ENCODE results near the gene DAG1. TPM values are rescaled to one million over a fixed set of nuclear protein-coding genes. Genes with fewer than 3 reads are reported as not detected.

The DAG1 gene
- polyA plus RNA-seq, 2 of the 4 experiments (the other 2 are of a cell fraction): 46.6 to 59.6 TPM

DNA sequence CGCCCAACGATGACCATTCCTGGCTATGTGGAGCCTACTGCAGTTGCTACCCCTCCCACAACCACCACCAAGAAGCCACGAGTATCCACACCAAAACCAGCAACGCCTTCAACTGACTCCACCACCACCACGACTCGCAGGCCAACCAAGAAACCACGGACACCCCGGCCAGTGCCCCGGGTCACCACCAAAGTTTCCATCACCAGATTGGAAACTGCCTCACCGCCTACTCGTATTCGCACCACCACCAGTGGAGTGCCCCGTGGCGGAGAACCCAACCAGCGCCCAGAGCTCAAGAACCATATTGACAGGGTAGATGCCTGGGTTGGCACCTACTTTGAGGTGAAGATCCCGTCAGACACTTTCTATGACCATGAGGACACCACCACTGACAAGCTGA lies 61.6 kb downstream of the DAG1 start (continued):
- TF ChIP-seq, protein P1, sequence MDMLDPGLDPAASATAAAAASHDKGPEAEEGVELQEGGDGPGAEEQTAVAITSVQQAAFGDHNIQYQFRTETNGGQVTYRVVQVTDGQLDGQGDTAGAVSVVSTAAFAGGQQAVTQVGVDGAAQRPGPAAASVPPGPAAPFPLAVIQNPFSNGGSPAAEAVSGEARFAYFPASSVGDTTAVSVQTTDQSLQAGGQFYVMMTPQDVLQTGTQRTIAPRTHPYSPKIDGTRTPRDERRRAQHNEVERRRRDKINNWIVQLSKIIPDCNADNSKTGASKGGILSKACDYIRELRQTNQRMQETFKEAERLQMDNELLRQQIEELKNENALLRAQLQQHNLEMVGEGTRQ (IDR thresholded peaks at IDR 0.05): no peak
- no peak for TF ChIP-seq KDM1A (IDR thresholded peaks at IDR 0.05; ENCODE audit: low read depth)

DNA sequence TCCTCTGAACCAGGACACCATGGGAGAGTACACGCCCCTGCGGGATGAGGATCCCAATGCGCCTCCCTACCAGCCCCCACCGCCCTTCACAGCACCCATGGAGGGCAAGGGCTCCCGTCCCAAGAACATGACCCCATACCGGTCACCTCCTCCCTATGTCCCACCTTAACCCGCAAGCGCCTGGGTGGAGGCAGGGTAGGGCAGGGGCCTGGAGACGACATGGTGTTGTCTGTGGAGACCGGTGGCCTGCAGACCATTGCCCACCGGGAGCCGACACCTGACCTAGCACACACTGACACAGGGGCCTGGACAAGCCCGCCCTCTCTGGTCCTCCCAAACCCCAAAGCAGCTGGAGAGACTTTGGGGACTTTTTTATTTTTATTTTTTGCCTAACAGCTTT lies 63.0 kb downstream of the DAG1 start:
- Histone ChIP-seq H3K4me2 (no peak overlapping the region), H3K4me3 (no peak overlapping the region), H3K9me3 (no peaks in the 10 kb centered on the region), H3K27ac (no peak overlapping the region), H3K4me1 (no peaks in the 10 kb centered on the region)
- WGBS (ENCODE audit: missing lambda C conversion rate): 89% methylated on average over 5 of the region's 13 CpGs
- TF ChIP-seq ATOH8 (CRISPR knock-in tag; IDR thresholded peaks at IDR 0.05; ENCODE audit: low read depth) (no peak), ELK1 (IDR thresholded peaks at IDR 0.05; ENCODE audit: low read depth, low read length) (no peak), NR3C1 (IDR thresholded peaks at IDR 0.05) (no peak), TP53 (CRISPR knock-in tag; IDR thresholded peaks at IDR 0.05) (no peak), CTCF (IDR thresholded peaks at IDR 0.05) (no peak), ESRRA (IDR thresholded peaks at IDR 0.05; ENCODE audit: borderline replicate concordance, low read length) (no peak), NPAS2 (CRISPR knock-in tag; IDR thresholded peaks at IDR 0.05; ENCODE audit: borderline replicate concordance) (no peak), MAZ (IDR thresholded peaks at IDR 0.05; ENCODE audit: borderline replicate concordance, low read depth, low read length) (no peak), CBX8 (IDR thresholded peaks at IDR 0.05) (no peak), ZNF302 (CRISPR knock-in tag; IDR thresholded peaks at IDR 0.05) (no peak), RCOR1 (IDR thresholded peaks at IDR 0.05; ENCODE audit: low read depth, low read length) (no peak), HEYL (CRISPR knock-in tag; IDR thresholded peaks at IDR 0.05) (no peak), MYC (IDR thresholded peaks at IDR 0.05; ENCODE audit: borderline replicate concordance, low read length) (no peak), MAX (IDR thresholded peaks at IDR 0.05) (no peak), EHMT2 (IDR thresholded peaks at IDR 0.05; ENCODE audit: low read depth) (no peak), HOXA7 (CRISPR knock-in tag; IDR thresholded peaks at IDR 0.05) (no peak)
- TF ChIP-seq, protein P2, sequence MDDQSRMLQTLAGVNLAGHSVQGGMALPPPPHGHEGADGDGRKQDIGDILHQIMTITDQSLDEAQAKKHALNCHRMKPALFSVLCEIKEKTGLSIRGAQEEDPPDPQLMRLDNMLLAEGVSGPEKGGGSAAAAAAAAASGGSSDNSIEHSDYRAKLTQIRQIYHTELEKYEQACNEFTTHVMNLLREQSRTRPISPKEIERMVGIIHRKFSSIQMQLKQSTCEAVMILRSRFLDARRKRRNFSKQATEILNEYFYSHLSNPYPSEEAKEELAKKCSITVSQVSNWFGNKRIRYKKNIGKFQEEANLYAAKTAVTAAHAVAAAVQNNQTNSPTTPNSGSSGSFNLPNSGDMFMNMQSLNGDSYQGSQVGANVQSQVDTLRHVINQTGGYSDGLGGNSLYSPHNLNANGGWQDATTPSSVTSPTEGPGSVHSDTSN (IDR thresholded peaks at IDR 0.05): no peak
- ATAC-seq: no peak
- CTCF ChIA-PET: interaction anchor here (1.0 kb wide), 2 partner anchors 14 to 138 kb away, joined by 3 read pairs; no protein-coding TSS in a partner anchor
- DNase-seq (ENCODE audit: low read depth in 1 of 2, low spot score in 1 of 2): no peak
- FAIRE-seq: no peak
- POLR2A ChIA-PET: no interaction called here

All from A549 (cell line).